Cardiac fibroblast (primary cell): Measurements from ENCODE around the gene MYOT.

ENCODE experiments used
- DNase-seq, 2 donors: peaks; one replicate each; pipeline versions ENCODE4 v3.0.0 to v3.0.0-alpha.2; 2010; ENCODE audit warnings: low read depth in 2 of 2
- H3K4me3 ChIP-seq, 2 donors: replicated peaks in 1 of 2; 1 replicate in 1 of 2; 2 replicates in 1 of 2; pipeline ENCODE4 v1.5.1; 2011; ENCODE audit warnings: low read depth in 2 of 2, low read length in 2 of 2, mild to moderate bottlenecking in 2 of 2, moderate library complexity in 1 of 2
- TF ChIP-seq, protein P1 (sequence below): IDR thresholded peaks from one replicate; pipeline ENCODE4 v1.5.1; 2011; ENCODE audit warnings: low read depth, mild to moderate bottlenecking, low read length, inconsistent platforms

Gene MYOT

DNA sequence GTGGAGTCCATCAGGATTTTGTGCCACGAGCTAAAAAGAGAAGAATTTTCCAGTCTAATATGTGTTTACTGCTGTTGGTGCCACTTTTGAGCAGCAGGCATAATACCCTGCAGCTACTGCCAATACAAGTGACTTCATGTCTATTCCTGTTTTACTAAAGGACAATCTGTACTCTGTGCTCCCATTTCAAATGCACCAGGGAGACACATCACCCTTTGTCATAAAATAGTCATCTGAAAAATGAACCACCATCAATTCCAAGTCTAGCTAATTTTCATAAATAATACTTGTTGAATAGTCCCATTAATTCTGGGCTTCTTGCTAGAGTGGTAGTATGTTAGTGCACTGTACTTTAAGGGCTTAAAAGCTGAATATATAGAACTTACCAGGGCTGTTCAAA lies 12.7 kb downstream of the MYOT start:
- no peak overlapping the region for H3K4me3 ChIP-seq

GRCh38 chr5:137887831-137888230 lies 20.2 kb downstream of the MYOT start:
- DNase-seq = no peak
- no peak overlapping the region for H3K4me3 ChIP-seq
- TF ChIP-seq, protein P1, sequence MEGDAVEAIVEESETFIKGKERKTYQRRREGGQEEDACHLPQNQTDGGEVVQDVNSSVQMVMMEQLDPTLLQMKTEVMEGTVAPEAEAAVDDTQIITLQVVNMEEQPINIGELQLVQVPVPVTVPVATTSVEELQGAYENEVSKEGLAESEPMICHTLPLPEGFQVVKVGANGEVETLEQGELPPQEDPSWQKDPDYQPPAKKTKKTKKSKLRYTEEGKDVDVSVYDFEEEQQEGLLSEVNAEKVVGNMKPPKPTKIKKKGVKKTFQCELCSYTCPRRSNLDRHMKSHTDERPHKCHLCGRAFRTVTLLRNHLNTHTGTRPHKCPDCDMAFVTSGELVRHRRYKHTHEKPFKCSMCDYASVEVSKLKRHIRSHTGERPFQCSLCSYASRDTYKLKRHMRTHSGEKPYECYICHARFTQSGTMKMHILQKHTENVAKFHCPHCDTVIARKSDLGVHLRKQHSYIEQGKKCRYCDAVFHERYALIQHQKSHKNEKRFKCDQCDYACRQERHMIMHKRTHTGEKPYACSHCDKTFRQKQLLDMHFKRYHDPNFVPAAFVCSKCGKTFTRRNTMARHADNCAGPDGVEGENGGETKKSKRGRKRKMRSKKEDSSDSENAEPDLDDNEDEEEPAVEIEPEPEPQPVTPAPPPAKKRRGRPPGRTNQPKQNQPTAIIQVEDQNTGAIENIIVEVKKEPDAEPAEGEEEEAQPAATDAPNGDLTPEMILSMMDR = no peak

More for the DNA sequence above, 12.7 kb downstream of the MYOT start:
- TF ChIP-seq, protein P1 = no peak
- DNase-seq = peak in 1 of 2 donors; percentile 59

DNA sequence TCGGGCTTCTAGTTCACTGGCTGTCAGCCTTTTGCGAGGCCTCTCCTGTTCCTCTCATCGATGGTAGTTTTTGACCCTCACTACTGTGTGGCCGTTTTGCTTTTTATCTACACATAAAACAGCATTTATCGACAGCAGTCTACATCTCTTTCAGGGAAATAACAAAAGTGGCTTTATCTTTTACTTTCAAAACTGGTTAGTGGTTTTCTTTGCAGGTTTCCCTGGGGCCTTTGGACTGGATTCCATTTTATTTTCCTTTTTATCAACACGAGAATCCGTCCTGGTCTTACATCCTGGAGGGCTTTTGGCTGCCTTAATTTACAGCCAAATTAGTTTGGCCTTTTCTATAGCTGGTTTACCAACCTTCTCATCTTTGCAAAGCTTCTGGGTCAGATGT lies 20.8 kb downstream of the MYOT start:
- TF ChIP-seq, protein P1 = no peak
- DNase-seq = no peak
- peak overlapping the region in 1 of 2 donors; percentile 54 for H3K4me3 ChIP-seq

- TF ChIP-seq, protein P1 = no peak
- H3K4me3 ChIP-seq = peak within 1 kb of the TSS; percentile 54 to 64
- DNase-seq = peak; percentile 80 to 92
Measured at GRCh38 chr5:137888863-137889759, 21.5 kb downstream of the MYOT start, which contains the start of gene PKD2L2. Gene PKD2L2, plus strand, starts transcription at chr5:137889457. Its CDS starts 35 bp downstream, at chr5:137889492.

DNA sequence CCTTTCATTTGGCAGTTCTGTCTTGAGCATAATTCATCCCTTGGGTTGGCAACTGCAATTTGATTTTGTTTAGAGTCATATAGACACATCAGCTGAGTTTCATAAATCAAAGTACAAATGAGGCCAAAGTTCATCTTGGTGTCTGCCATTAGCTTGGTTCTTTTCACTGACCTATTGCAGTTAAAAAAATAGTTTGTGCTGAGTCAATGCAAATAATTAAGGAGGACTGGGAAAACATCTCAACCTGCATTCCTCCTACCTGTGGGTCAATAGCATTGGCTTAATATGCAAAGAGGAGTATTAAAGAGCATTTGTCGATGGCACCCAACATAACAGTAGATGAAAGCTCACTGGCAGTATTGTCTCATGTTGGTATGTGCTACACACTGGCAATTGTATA lies 23.2 kb downstream of the MYOT start:
- no peak overlapping the region for H3K4me3 ChIP-seq
- no peak for DNase-seq
- TF ChIP-seq, protein P1 = no peak

GRCh38 chr5:137891849-137892248 lies 24.2 kb downstream of the MYOT start:
- H3K4me3 ChIP-seq = no peak overlapping the region
- TF ChIP-seq, protein P1 = peak; percentile 2
- no peak for DNase-seq

- TF ChIP-seq, protein P1 = no peak
- no peak for DNase-seq
- H3K4me3 ChIP-seq = no peak overlapping the region
Measured at GRCh38 chr5:137894586-137894985, 26.9 kb downstream of the MYOT start.
